GM18861 (cell line): ENCODE data around the gene UBE2L3.
"Not testable (repeated sequence)": the region's sequence is repeated elsewhere in the genome, so short reads cannot be mapped to it uniquely, and the experiment has no call there.

ENCODE experiments used
- ATAC-seq: cut with Tn5 transposase; IDR thresholded peaks from one replicate; pipeline ENCODE4 v1.9.1; 2021; ENCODE audit not compliant: unreplicated experiment

UBE2L3 gene

DNA sequence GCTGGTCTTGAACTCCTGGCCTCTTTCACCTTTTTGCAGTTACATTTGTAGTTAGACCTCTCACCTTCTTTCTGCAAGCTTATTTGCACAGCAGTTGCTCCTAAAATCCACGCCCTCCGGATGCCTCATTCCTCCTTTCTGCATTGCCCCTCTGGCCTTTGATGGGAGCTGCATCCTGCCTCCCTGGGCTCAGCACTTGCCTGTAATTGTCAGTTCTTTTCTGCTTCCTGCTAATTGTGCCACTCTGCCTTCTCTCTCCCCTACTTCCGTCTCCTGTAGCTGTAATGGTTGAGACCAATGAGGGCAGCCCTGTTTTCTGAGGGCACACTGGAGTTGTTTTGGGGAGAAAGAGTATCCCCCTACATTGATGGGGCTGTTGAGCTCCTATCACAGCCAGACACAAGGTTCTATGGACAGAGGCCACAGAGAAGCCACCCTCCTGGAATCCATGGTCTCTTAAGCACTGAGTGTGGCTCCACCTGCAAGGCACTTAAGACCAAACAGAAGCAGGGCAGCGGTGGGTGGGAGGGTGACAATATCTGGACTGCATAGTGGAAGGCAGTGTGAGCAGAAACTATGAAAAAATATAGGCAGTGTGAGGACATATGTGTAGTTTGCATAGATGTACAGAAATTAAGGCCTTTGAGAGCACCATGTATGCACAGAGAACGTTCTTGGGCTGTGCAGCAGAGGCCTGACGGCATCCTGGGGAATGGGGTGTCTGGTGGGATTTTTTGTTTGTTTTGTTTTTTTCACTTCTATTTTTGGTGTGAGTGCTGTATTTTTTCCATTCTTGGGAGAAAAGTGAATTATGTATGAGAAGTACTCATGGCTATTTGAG lies 31.8 kb downstream of the UBE2L3 start:
- ATAC-seq, result no peak

DNA sequence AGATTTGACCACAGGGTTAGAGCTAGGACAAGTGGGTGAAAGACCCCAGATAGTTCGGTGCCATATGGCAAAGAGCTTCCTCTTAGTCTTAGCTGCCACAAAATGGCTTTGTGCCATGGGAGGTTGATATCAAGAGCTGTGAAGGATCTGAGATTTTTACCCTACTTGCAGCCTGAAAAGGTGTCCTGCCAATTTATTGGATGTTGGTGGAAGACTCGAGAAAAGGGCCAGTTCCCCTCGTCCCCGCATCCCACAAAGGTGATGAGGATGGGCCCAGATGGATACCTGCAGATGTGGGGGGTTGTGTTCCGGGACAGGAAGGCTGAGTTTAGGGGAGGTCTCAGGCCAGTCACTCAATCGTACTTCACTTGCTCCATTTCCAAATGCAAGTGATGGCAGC lies 35.1 kb downstream of the UBE2L3 start:
- ATAC-seq, result no peak

DNA sequence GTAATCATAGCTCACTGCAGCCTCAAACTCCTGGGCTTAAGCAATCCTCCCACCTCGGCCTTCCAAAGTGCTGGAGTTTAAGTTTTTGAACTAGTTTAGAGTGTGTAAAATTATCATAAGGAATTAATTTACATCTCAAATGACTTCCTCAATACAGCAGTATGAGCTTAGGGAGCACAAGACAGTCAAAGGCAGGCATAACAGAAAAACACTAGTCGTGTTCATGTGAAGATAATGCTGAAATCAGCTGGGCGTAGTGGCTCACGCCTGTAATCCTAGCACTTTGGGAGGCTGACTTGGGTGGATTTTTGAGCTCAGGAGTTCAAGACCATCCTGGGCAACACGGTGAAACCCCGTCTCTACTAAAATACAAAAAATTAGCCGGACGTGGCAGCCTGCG lies 36.5 kb downstream of the UBE2L3 start:
- ATAC-seq, result no peak

DNA sequence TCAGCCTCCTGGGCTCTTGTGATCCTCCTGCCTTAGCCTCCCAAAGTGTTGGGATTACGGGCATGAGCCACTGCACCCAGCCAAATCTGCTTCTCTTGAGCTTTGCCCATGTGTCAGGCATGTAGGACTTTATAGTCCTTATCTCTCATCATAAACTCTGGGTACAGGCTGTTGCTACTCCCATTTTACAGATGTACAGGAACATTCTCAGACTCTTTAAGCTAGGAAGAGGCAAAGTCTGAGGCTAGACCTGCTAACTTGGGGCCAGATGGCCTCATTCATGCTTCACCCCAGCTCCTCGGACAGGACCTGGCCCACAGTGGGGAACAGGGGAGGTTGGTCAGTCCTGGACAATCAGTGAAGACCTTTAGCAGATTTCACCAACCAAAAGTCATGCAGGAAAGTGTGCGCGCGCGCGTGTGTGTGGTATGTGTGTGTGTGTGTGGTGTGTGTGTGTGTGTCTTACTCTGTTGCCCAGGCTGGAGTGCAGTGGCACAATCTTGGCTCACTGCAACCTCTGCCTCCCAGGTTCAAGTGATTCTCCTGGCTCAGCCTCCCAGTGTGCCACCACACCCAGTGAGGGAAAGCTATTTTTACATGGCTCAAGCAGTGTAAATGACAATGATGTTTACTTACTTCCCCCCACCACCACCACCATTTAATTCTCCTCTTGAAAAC lies 38.5 kb downstream of the UBE2L3 start:
- no peak for ATAC-seq

DNA sequence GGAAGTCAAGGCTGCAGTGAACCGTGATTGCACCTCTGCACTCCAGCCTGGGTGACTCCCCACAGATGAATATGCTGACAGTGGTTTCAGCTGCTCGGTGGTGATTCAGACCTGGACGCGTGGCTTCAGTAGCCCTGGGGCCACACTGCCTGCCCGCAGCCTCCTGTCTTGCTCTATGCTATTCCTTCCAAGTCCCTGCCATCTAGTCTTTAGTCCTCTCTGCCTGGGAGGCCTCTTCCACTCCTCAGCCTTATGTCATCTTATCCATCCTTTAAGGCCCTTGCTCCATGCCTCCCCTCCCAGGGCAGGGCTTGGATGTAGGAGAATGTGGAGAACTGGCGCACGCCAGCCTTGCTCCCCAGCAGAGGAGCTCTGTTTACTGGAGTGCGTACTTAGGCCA lies 39.3 kb downstream of the UBE2L3 start:
- no peak for ATAC-seq

DNA sequence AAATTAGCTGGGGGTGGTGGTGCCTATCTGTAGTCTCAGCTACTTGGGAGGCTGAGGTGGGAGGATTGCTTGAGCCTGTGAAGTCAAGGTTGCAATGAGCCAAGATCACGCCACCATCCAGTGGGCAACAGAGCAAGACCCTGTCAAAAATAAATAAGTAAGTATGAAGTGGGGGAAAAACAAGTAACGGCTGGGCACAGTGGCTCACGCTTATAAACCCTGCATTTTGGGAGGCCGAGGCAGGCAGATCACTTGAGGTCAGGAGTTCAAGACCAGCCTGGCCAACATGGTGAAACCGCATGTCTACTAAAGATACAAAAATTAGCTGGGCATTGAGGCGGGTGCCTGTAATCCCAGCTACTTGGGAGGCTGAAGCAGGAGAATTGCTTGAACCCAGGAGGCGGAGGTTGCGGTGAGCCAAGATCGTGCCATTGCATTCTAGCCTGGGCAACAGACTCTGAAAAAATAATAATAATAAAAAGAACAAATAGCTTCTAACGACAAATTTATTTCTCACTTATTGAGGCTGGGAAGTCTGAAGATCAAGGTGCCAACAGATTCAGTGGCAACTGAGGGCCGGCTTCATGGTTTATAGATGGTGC lies 42.1 kb downstream of the UBE2L3 start:
- not testable (repeated sequence) for ATAC-seq

DNA sequence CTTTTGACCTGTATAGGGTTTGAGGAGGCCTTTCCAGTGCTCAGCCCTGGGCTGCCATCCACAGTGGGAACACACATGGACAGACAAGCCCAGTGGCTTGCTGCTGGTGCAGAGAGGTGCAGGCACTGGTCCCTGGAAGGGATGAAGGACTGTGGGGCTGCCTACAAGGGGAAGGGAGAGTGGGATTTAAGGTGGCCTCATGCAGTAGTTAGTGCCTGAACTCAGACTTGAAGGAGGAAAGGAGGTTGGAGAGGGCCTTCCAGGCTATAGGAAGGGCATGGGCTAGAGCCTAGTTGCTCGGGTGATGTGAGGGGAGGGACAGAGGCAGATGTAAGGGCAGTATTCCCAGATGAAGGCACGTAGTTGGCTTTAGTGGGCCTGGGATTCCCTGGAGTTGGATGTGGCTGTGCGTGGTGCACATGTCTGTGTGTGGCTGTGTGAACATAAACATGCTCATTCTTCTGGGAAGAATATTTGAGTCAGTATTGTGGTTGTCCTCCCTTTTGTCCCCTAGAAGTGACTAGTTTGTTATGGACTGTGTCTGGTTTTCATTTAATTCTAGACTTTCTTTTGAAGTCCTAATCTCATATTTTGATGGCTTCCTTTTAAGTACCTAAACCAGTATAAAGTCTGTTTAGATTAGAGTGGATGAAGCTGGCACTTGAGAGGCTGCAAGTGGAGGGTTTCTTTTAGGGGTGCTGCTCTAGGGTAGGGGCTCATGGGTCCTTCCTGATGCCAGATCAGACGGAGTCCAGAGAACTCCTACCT lies 43.9 kb downstream of the UBE2L3 start:
- no peak for ATAC-seq

DNA sequence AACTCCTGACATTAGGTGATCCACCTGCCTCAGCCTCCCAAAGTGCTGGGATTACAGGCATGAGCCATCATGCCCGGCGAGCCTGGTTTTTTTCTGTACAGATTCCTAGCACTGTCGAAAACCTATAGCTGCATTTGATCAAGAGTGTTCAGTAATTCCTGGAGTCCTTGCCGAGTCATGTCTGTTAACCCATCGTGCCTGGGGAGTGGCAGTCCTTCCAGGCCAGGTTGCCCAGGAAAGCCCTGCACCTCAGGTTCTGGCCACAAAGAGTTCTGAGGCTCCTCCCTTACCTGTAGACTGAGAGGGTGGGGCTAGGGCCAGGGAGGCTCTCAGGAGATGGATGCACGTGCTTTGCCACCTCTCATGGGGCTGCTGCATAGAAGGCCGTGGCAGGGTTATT lies 45.3 kb downstream of the UBE2L3 start:
- no peak for ATAC-seq

DNA sequence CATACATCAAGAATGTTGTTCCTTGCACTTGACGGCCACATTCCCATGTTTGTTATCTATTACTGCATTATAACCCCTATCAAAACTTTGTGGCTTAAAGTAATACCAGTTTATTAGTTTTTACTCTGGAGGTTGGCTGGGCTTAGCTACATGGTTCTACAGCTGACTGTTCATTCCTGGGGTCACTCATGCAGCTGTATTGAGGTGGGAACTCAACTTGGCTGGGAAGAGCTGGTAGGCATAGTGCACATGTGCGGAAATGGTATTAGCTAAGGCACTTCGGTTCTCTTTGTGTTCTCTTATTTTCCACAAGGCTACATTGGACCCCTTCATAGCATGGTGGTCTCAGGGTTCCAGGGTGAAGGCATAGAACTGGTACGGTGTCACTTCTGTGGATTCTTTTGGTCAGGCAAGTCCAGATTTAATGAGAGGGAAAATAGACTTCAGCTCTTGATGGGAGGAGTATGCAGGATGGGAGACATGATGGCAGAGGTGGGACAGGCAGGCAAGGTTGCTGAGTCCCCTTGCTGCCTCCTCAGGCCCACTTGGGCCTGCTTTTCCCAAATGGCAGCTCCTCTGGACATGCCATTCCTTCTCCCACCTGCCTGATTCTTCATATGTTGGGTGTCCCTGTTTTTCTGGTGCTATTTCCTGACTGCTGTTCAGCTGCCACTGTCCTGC lies 46.2 kb downstream of the UBE2L3 start:
- no peak for ATAC-seq

DNA sequence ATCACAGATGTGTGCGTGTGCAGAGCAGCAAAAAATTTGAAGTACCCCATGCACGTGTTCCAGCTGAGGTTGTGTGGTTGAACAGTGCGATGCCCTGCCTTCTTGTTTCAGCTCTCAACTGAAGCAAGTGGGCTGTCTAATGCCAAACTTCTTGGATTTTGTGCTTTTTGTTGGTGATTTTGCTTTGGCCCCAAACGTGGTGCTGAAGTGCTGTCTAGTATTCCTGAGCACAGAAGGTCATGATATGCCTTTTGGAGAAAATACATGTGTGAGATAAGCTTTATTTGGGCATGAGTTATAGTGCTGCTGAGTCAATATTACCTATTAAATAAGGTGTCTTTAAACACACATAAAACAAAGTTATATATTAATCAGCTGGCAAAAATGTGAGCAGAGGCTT lies 48.2 kb downstream of the UBE2L3 start:
- no peak for ATAC-seq

DNA sequence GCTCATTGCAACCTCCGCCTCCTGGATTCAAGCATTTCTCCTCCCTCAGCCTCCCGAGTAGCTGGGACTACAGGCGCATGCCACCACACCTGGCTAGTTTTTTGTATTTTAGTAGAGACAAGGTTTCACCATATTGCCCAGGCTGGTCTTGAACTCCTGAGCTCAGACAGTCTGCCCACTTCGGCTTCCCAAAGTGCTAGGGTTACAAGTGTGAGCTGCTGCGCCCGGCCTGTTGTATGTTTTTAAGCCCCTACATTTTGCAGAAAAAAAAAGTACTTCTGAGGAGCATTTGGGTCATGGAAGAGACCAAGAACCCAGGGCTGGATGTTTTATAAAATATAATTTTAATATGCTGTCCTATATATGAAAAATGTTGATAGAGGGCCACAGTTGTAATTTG lies 49.8 kb downstream of the UBE2L3 start:
- not testable (repeated sequence) for ATAC-seq

DNA sequence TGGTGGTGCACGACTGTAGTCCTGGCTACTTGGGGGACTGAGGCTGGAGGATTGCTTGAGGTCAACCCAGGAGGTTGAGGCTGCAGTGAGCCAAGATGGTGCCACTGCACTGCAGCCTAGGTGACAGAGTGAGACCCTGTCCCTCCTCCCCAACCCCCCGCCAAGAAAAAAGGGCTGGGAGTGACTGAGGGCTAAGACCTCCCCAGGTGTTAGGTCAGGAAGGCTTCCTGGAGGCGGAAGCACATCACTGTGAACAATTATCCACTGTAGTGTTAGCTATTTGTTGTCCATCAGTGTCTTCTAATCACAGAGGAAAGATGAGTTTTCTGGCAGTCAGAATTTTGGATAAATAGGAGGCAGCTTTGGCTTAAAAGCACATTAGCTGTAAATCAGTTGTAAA lies 53.5 kb downstream of the UBE2L3 start:
- ATAC-seq, result no peak

DNA sequence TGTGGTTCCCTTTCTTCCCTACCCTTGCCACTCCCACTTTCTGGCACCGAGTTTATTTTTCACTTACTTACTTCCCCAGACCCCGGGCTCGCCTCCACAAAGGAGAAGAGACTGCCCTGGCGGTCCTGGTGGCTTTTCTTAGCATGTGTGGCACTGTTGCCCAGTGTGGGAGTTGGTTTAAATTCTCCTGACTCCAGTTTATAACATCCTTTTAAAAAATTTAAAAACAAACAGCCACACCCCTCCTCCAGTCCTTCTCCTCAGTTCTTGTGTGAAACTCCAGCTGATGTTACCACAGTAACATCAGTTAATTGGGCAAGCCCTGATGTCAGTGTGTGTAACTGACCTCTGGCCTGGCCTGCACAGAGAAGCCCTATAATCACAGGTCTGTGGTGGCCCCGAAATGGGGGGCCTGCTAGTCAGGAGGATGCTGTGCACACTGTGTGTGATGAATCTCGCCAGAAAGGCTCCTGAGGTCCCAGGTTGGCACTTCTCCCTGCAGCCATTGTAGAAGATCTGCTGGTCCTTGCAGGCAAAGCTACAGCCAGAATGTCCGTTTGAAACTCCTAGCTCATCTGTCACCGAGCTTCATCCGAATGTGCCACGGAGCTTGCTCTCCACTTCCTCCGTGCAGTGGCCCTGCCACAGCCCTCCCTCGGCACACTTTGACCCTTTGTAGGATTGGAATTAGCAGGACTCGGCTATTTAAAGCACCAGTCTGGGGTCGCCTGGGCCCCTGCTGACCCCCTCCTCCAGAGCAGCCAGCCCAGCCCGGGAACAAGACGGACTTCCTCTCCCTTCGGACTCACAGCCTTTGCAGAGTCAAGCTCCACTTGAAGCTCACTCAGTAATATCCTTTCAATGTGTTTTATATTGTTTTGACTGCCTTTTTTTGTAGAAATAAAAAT lies 54.8 kb downstream of the UBE2L3 start:
- no peak for ATAC-seq

DNA sequence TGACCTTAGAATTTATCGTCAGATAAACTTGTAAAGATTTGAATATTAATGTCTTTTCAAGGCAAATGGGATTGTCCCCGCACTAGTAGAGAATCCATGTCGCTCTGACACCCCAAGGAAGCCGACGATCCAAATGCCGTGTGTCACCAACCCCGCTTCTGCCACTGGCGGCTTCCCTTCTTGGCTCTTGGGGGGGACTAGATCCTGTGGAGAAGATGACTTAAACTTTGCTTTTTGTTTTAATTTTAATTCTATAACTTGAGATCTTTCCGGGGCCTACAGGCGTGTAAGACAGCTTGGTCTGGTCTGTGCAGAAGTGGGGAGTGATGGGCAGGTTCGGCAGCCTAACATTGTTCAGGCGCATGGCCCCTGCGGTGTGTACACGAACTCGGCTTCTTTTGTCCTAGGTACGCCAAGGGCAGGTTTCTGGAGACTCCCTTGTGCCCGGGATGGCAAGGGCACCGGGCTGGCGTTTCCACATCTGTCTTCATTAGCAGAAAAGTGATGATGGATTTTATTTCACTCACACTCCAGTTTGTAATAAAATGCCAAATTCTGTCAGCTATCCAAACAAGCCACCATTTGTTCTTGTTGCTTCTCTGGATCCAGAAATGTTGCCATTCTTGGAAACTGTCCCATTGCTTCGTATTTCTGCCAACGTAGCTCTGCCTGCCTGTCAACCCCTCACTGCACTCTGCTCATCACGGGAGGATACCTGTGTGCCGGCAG lies 55.6 kb downstream of the UBE2L3 start:
- no peak for ATAC-seq

DNA sequence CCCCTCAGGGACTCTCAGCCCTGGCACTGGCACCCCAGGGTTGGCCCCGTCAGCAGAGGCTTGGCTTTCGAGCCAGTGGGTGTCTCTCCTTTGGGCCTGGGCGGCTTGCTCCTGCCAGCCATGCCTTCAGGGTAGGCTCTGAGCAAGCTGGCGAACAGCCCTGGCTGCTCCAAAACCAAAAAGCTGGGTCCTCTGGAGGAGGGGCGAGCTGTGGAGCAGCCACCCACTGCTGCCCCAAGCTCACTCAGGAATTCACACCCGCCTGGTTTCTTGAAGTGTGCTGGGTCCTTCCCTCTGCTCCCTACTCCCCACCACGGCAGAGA lies 56.1 kb downstream of the UBE2L3 start:
- ATAC-seq, result no peak

DNA sequence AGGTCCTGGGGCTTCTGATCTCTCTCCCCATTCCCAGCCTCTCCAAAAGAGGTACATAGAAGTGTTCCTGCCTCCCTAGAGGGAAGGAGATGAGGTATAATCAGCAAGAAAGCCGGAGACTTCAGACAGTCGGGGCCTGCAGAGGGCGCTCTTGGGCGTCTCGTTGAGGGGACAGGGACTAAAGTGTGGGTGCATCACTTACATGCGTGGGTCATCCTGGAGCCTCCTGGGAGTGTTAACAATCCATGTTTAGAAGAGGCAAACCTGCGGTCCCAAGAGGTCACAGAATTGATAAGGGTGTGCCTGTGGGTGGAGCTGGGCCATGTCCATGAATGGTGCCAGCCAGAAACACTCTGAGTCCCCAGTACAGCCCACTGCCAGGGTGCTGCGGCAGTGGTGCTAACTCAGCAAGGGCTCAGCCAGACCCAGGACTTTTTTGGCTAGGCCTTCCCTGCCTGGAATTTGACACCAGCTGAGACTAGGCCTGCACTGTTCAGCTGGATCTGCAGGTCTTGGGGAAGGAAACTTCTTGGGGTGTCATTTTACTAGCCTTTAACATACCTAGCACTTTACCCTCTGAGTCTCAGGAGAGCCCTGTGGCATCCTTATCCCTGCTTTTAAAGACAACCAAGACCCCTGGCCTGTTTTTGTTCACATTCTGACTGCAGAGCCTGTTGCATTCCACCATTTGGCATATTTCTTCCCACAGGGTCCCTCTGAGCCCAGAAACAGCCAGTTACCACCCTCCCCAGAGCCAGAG lies 56.8 kb downstream of the UBE2L3 start:
- no peak for ATAC-seq

DNA sequence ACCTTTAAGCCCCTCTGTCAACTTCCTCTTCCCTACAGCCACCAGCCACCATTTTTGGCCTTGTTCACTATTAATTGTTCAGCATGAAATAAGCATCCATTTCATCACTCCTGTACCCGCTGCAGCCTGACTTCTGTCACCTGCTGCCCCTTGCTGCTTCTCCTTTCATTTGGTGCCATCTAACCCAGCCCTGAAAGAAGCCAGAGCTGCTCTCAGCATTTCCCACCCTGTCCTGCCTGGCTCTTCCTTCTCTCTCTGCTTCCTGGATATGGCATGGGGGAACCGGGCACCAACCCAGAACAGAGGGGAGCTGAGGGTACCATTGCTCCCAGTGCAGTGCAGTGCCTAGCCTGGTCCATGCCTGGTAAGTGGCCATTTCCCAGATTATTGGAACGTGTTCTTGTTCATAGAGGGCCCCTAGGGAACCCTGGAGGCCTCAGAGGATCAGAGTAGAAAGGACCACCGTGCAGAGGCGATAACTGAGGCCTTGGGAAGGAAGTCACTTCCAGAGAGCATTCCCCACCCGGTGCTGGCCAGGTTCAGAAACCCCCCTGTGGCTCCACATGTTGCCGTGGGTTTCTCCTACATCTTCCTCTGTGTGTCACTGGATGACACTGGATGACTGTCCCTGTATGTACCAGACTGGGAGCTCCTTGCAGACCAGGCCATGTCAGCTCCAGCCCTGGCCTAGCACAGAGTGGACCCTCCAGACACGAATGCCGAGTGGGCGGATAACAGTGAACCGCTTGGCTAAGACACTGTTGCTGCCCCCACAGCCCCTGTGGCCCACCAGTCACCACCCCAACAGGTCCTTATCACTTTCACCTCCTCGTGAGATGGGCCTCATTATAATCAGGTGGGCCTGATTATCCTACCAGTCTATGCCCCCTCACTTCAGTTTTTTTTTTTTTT lies 57.6 kb downstream of the UBE2L3 start:
- no peak for ATAC-seq
